GM12872 (cell line): Measurements from ENCODE around the gene FAM50B.

Experiments
- CTCF ChIP-seq: IDR thresholded peaks from 3 replicates; pipeline ENCODE4 v1.5.1; 2011; ENCODE audit warnings: low read depth, mild to moderate bottlenecking, low read length, moderate library complexity; ENCODE audit not compliant: insufficient read depth

Gene FAM50B

GRCh38 chr6:3835055-3835731 lies 14.0 kb upstream of the FAM50B start:
- TF ChIP-seq CTCF = no peak

- TF ChIP-seq CTCF = no peak
Observed at GRCh38 chr6:3835785-3836184, 13.4 kb upstream of the FAM50B start.

GRCh38 chr6:3836566-3836965 lies 12.6 kb upstream of the FAM50B start:
- no peak for TF ChIP-seq CTCF

GRCh38 chr6:3837781-3838180 lies 11.4 kb upstream of the FAM50B start:
- no peak for TF ChIP-seq CTCF

GRCh38 chr6:3838992-3839867 lies 9.9 kb upstream of the FAM50B start:
- TF ChIP-seq CTCF = no peak

GRCh38 chr6:3841066-3841454 lies 8.1 kb upstream of the FAM50B start:
- no peak for TF ChIP-seq CTCF

GRCh38 chr6:3841711-3842565 lies 7.2 kb upstream of the FAM50B start:
- no peak for TF ChIP-seq CTCF
